ENCODE measurements around the gene HSD3B1. TPM values are rescaled to one million over a fixed set of nuclear protein-coding genes. Genes with fewer than 3 reads are reported as not detected.

The HSD3B1 gene
- total RNA-seq, 1 experiment from 2014 or later = not detected

GRCh38 chr1:119481951-119482350 is 25.1 kb upstream of the HSD3B1 start:
- H3K4me1 Mint-ChIP-seq = peaks cover 14% of the 10 kb centered on the region
- CTCF ChIA-PET = interaction anchor here (0.9 to 1.1 kb wide), 2 partner anchors 35 to 62 kb away, joined by 3 to 4 read pairs; no protein-coding TSS in a partner anchor
- no peaks in the 10 kb centered on the region for H3K9me3 Mint-ChIP-seq
- no peaks in the 10 kb centered on the region for H3K27me3 Mint-ChIP-seq (ENCODE audit: low read depth)
- DNase-seq (ENCODE audit: low spot score) = no peak
- no peak overlapping the region for H3K27ac Mint-ChIP-seq
- H3K36me3 Mint-ChIP-seq = no peaks in the 10 kb centered on the region
- no peak overlapping the region for H3K4me3 Mint-ChIP-seq
- TF ChIP-seq GTF2I (CRISPR knock-in tag; conservative IDR thresholded peaks at IDR 0.05) (no peak), TEAD4 (CRISPR knock-in tag; IDR thresholded peaks at IDR 0.05) (no peak), HMGXB4 (CRISPR knock-in tag; IDR thresholded peaks at IDR 0.05) (no peak), SP1 (CRISPR knock-in tag; conservative IDR thresholded peaks at IDR 0.05) (no peak), ZNF121 (CRISPR knock-in tag; IDR thresholded peaks at IDR 0.05) (no peak), ELF4 (CRISPR knock-in tag; IDR thresholded peaks at IDR 0.05; ENCODE audit: low read depth) (no peak), RORB (CRISPR knock-in tag; IDR thresholded peaks at IDR 0.05) (no peak), MXD4 (CRISPR knock-in tag; IDR thresholded peaks at IDR 0.05; ENCODE audit: borderline replicate concordance) (no peak), PRDM15 (CRISPR knock-in tag; IDR thresholded peaks at IDR 0.05) (no peak), E2F4 (CRISPR knock-in tag; IDR thresholded peaks at IDR 0.05; ENCODE audit: borderline replicate concordance, low read depth) (no peak), NFATC4 (CRISPR knock-in tag; IDR thresholded peaks at IDR 0.05) (no peak), CBFB (CRISPR knock-in tag; IDR thresholded peaks at IDR 0.05; ENCODE audit: low read depth) (no peak), TEAD1 (CRISPR knock-in tag; IDR thresholded peaks at IDR 0.05) (no peak), FOXJ3 (CRISPR knock-in tag; IDR thresholded peaks at IDR 0.05; ENCODE audit: borderline replicate concordance) (no peak), CDX4 (CRISPR knock-in tag; IDR thresholded peaks at IDR 0.05; ENCODE audit: borderline replicate concordance) (no peak), HMGA2 (CRISPR knock-in tag; IDR thresholded peaks at IDR 0.05) (no peak)
- ATAC-seq = no peak
- POLR2A ChIA-PET = no interaction called here

- DNase-seq (ENCODE audit: low spot score) (no peak), ATAC-seq (peak; percentile 76)
- no peaks in the 10 kb centered on the region for H3K27me3 Mint-ChIP-seq (ENCODE audit: low read depth)
- peaks cover 14% of the 10 kb centered on the region for H3K4me1 Mint-ChIP-seq
- CTCF ChIA-PET = interaction anchor here (1.2 to 1.4 kb wide), 2 partner anchors 33 to 61 kb away, joined by 4 read pairs; no protein-coding TSS in a partner anchor
- H3K9me3 Mint-ChIP-seq = no peaks in the 10 kb centered on the region
- H3K27ac Mint-ChIP-seq = 0 out of 2 replicates have a peak overlapping the region, but pooled peaks have one; percentile 3
- no peaks in the 10 kb centered on the region for H3K36me3 Mint-ChIP-seq
- POLR2A ChIA-PET = no interaction called here
- no peak overlapping the region for H3K4me3 Mint-ChIP-seq
- TF ChIP-seq ARID4B (CRISPR knock-in tag; IDR thresholded peaks at IDR 0.05; ENCODE audit: borderline replicate concordance) = no peak
- TF ChIP-seq USF1 (CRISPR knock-in tag; IDR thresholded peaks at IDR 0.05) = no peak
- no peak for TF ChIP-seq ZNF512 (CRISPR knock-in tag; IDR thresholded peaks at IDR 0.05; ENCODE audit: borderline replicate concordance)
- no peak for TF ChIP-seq SP1 (CRISPR knock-in tag; conservative IDR thresholded peaks at IDR 0.05)
These were observed 24.2 kb upstream of the HSD3B1 start for GRCh38 chr1:119482517-119483425.

Measured in WTC11 (cell line).